ENCODE measurements around the gene BAD. TPM values are rescaled to one million over a fixed set of nuclear protein-coding genes. Genes with fewer than 3 reads are reported as not detected.

The BAD gene
- total and polyA plus RNA-seq, 2 of the 13 experiments (the other 11 are each of a cell fraction or from before 2014, with no cell fraction given) = 17.9 to 28.5 TPM

GRCh38 chr11:64304316-64305072 lies 20.0 kb upstream of the BAD start (continued):
- TF ChIP-seq CTCF (CRISPR knock-in tag; IDR thresholded peaks at IDR 0.05) (peak; percentile 95), HDAC1 (CRISPR knock-in tag; IDR thresholded peaks at IDR 0.05) (peak; percentile 39; the same call in 1 of the 2 replicates), POLR2A (IDR thresholded peaks at IDR 0.05; ENCODE audit: insufficient read depth in 1 of 2, low read depth in 2 of 2, low read length in 2 of 2) (peak in 1 of 2 experiments; percentile 62; a peak in 2 of 4 replicates), ZNF678 (CRISPR knock-in tag; IDR thresholded peaks at IDR 0.05) (no peak), ZNF17 (CRISPR knock-in tag; IDR thresholded peaks at IDR 0.05) (no peak), YY1 (IDR thresholded peaks at IDR 0.05; ENCODE audit: insufficient read depth, insufficient replicate concordance, low read depth, low read length) (peak; percentile 40), SOX6 (IDR thresholded peaks at IDR 0.05) (no peak), SOX6 (CRISPR knock-in tag; IDR thresholded peaks at IDR 0.05) (peak; percentile 42), E2F1 (CRISPR knock-in tag; IDR thresholded peaks at IDR 0.05) (0 out of 2 replicates have a peak, but pooled peaks have one; percentile 6), NR0B2 (CRISPR knock-in tag; IDR thresholded peaks at IDR 0.05) (no peak), KLF16 (CRISPR knock-in tag; IDR thresholded peaks at IDR 0.05) (peak in 1 of 2 experiments; percentile 42; a peak in 1 of 4 replicates), KAT7 (CRISPR knock-in tag; IDR thresholded peaks at IDR 0.05; ENCODE audit: borderline replicate concordance) (peak; percentile 69; the same call in 1 of the 2 replicates), ZNF614 (CRISPR knock-in tag; IDR thresholded peaks at IDR 0.05; ENCODE audit: borderline replicate concordance) (peak; percentile 14; the same call in 1 of the 2 replicates), ELF1 (CRISPR knock-in tag; IDR thresholded peaks at IDR 0.05) (peak; percentile 44; the same call in 1 of the 2 replicates), FOXC1 (CRISPR knock-in tag; IDR thresholded peaks at IDR 0.05; ENCODE audit: borderline replicate concordance) (no peak), CBFB (CRISPR knock-in tag; IDR thresholded peaks at IDR 0.05) (peak; percentile 38; the same call in 1 of the 2 replicates), PAF1 (CRISPR knock-in tag; IDR thresholded peaks at IDR 0.05) (0 out of 2 replicates have a peak, but pooled peaks have one; percentile 41), GATAD2A (CRISPR knock-in tag; IDR thresholded peaks at IDR 0.05) (peak; percentile 38; the same call in 1 of the 2 replicates)
- TF ChIP-seq, protein P1, sequence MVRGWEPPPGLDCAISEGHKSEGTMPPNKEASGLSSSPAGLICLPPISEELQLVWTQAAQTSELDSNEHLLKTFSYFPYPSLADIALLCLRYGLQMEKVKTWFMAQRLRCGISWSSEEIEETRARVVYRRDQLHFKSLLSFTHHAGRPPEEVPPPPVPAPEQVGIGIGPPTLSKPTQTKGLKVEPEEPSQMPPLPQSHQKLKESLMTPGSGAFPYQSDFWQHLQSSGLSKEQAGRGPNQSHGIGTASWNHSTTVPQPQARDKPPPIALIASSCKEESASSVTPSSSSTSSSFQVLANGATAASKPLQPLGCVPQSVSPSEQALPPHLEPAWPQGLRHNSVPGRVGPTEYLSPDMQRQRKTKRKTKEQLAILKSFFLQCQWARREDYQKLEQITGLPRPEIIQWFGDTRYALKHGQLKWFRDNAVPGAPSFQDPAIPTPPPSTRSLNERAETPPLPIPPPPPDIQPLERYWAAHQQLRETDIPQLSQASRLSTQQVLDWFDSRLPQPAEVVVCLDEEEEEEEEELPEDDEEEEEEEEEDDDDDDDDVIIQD (CRISPR knock-in tag; IDR thresholded peaks at IDR 0.05; ENCODE audit: low read depth) = no peak
- TF ChIP-seq, protein P2, sequence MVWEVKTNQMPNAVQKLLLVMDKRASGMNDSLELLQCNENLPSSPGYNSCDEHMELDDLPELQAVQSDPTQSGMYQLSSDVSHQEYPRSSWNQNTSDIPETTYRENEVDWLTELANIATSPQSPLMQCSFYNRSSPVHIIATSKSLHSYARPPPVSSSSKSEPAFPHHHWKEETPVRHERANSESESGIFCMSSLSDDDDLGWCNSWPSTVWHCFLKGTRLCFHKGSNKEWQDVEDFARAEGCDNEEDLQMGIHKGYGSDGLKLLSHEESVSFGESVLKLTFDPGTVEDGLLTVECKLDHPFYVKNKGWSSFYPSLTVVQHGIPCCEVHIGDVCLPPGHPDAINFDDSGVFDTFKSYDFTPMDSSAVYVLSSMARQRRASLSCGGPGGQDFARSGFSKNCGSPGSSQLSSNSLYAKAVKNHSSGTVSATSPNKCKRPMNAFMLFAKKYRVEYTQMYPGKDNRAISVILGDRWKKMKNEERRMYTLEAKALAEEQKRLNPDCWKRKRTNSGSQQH (CRISPR knock-in tag; IDR thresholded peaks at IDR 0.05; ENCODE audit: low read depth) = peak; percentile 58; the same call in 1 of the 2 replicates
- TF ChIP-seq, protein P3, sequence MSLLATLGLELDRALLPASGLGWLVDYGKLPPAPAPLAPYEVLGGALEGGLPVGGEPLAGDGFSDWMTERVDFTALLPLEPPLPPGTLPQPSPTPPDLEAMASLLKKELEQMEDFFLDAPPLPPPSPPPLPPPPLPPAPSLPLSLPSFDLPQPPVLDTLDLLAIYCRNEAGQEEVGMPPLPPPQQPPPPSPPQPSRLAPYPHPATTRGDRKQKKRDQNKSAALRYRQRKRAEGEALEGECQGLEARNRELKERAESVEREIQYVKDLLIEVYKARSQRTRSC (CRISPR knock-in tag; IDR thresholded peaks at IDR 0.05; ENCODE audit: low read depth) = no peak
